OCI-LY7 (cell line): Measurements from ENCODE around the gene BICRAL. TPM values are rescaled to one million over a fixed set of nuclear protein-coding genes. Genes with fewer than 3 reads are reported as not detected.
A peak's percentile ranks its signal among the peaks of the same experiment; 100 is the strongest.

Experiments used
- BruUV-seq: library from RNA; stranded (reverse); fragments of 400-500 nt; replicated peaks from 2 replicates; lab custom pipeline; 2021; lab: Mats Ljungman, UMichigan
- CTCF ChIA-PET: fragments of 300-600 bp; sonication (Branson Sonifier 250); formaldehyde crosslinking; loops from one replicate; lab custom pipeline; 2022; ENCODE audit warnings: antibody characterized with exemption; ENCODE audit not compliant: unreplicated experiment; lab: Charles Lee
- POLR2A ChIA-PET: fragments of 300-600 bp; sonication (Branson Sonifier 250); formaldehyde crosslinking; loops from one replicate; lab custom pipeline; 2022; ENCODE audit warnings: antibody characterized with exemption; lab: Charles Lee
- DNase-seq: peaks from one replicate; pipeline ENCODE4 v3.0.0-alpha.2; 2015; ENCODE audit warnings: low spot score
- H2AFZ ChIP-seq: fragments of 200-600 bp; sonication (generic), shearing (Covaris generic); 2 replicates; pipeline ENCODE4 v1.6.1; 2014; ENCODE audit warnings: mild to moderate bottlenecking, antibody characterized with exemption, low read length, moderate library complexity
- H3K27ac ChIP-seq: fragments of 200-600 bp; sonication (generic); 2 replicates; pipeline ENCODE4 v1.5.1; 2014; ENCODE audit warnings: mixed run types, low read depth, mild to moderate bottlenecking, moderate library complexity, low read length, inconsistent platforms; ENCODE audit not compliant: poor library complexity, severe bottlenecking
- H3K36me3 ChIP-seq: fragments of 200-600 bp; sonication (generic); 2 replicates; pipeline ENCODE4 v1.6.1; 2014; ENCODE audit warnings: mild to moderate bottlenecking, antibody characterized with exemption, low read length, moderate library complexity, mixed read lengths; ENCODE audit not compliant: insufficient read depth
- H3K4me1 ChIP-seq: fragments of 200-600 bp; sonication (generic); 2 replicates; pipeline ENCODE4 v1.5.1; 2014; ENCODE audit warnings: mild to moderate bottlenecking, low read length; ENCODE audit not compliant: insufficient read depth, poor library complexity, severe bottlenecking
- H3K4me2 ChIP-seq: fragments of 200-600 bp; sonication (generic); 2 replicates; pipeline ENCODE4 v1.6.1; 2014; ENCODE audit warnings: mild to moderate bottlenecking, low read length
- H3K4me3 ChIP-seq: fragments of 200-600 bp; sonication (generic); 2 replicates; pipeline ENCODE4 v1.5.1; 2014; ENCODE audit warnings: mild to moderate bottlenecking, low read depth, low read length; ENCODE audit not compliant: poor library complexity, severe bottlenecking
- H3K79me2 ChIP-seq: fragments of 200-600 bp; sonication (generic); 2 replicates; pipeline ENCODE4 v1.6.1; 2016; ENCODE audit warnings: low read depth, mild to moderate bottlenecking, low read length, moderate library complexity, mixed read lengths; ENCODE audit not compliant: insufficient read depth
- H3K9me2 ChIP-seq: fragments of 200-600 bp; sonication (generic); 2 replicates; pipeline ENCODE4 v1.6.1; 2016; ENCODE audit warnings: mild to moderate bottlenecking, low read length, mixed read lengths; ENCODE audit not compliant: insufficient read depth
- H3K9me3 ChIP-seq: fragments of 200-600 bp; sonication (generic); 2 replicates; pipeline ENCODE4 v1.6.1; 2014; ENCODE audit warnings: mild to moderate bottlenecking, mixed run types, low read length, mixed read lengths
- H4K20me1 ChIP-seq: fragments of 200-600 bp; sonication (generic); 2 replicates; pipeline ENCODE4 v1.6.1; 2014; ENCODE audit warnings: mild to moderate bottlenecking, antibody characterized with exemption, low read length, moderate library complexity, mixed read lengths; ENCODE audit not compliant: insufficient read depth
- CTCF ChIP-seq: fragments of 200-600 bp; sonication (generic); conservative IDR thresholded peaks from 2 replicates; pipeline ENCODE4 v1.5.1; 2014; ENCODE audit warnings: mild to moderate bottlenecking, antibody characterized with exemption, low read length, moderate library complexity, mixed read lengths
- EZH2phosphoT487 ChIP-seq: fragments of 200-600 bp; sonication (generic); IDR thresholded peaks from 2 replicates; pipeline ENCODE4 v1.6.1; 2018; ENCODE audit warnings: low read depth, borderline replicate concordance, mild to moderate bottlenecking, mixed run types, antibody characterized with exemption, low read length, moderate library complexity, mixed read lengths
- intact Hi-C: fragments of 100-400 bp; cut with micrococcal nuclease; formaldehyde crosslinking; loops from one replicate; pipeline ENCODE4 v1.10.0; 2022; ENCODE audit not compliant: unreplicated experiment
- total RNA-seq, 2 experiments: library from RNA; depleted of rRNA in 1 of 2; stranded (reverse); fragments of >200 nt in 1 of 2; shearing (Covaris generic) in 1 of 2; gene quantifications; 2 replicates each; pipeline ENCODE4 v1.2.3, GENCODE V29; 2014 to 2022

Gene BICRAL
- total RNA-seq, 2 experiments from 2014 or later = 10.3 to 25.7 TPM

- ChIA-PET POLR2A (interaction anchor here (0.7 to 27.1 kb wide), 3 partner anchors 12 to 222 kb away, joined by 7 to 494 read pairs (median 67); partner anchors contain the start of gene TBCC), CTCF (interaction anchor here (0.6 kb wide), 1 partner anchor 97 kb away, joined by 3 read pairs; no protein-coding TSS in a partner anchor)
- DNase-seq = peak; percentile 74
- no peak for TF ChIP-seq EZH2phosphoT487
- no peak for TF ChIP-seq CTCF
- no TSS peak for BruUV-seq
- H3K9me2 ChIP-seq = no peaks in the 10 kb centered on the region
- peaks cover 5% of the 10 kb centered on the region for H4K20me1 ChIP-seq
- H3K9me3 ChIP-seq = no peaks in the 10 kb centered on the region
- peaks cover 68% of the 10 kb centered on the region for H3K4me1 ChIP-seq
- peak overlapping the region; percentile 85 for H3K4me2 ChIP-seq
- intact Hi-C loops = loop anchor here (1.0 to 2.0 kb wide), 3 partner anchors 11 to 96 kb away; partner anchors contain the start of genes RPL7L1 and TBCC
- H3K79me2 ChIP-seq = peaks cover 86% of the 10 kb centered on the region
- H3K27ac ChIP-seq = peak overlapping the region; percentile 92
- H3K4me3 ChIP-seq = peak overlapping the region; percentile 75
- H2AFZ ChIP-seq = no peak overlapping the region
- peaks cover 41% of the 10 kb centered on the region for H3K36me3 ChIP-seq
Measured at GRCh38 chr6:42782689-42783176, 881 bp downstream of the BICRAL start.

- Histone ChIP-seq H3K79me2 (peaks cover 86% of the 10 kb centered on the region), H3K36me3 (peaks cover 46% of the 10 kb centered on the region), H3K9me3 (no peaks in the 10 kb centered on the region), H3K4me2 (peak overlapping the region; percentile 85), H3K9me2 (no peaks in the 10 kb centered on the region), H3K27ac (peak overlapping the region; percentile 92), H3K4me1 (peaks cover 63% of the 10 kb centered on the region), H2AFZ (no peak overlapping the region), H3K4me3 (peak overlapping the region; percentile 75), H4K20me1 (peaks cover 5% of the 10 kb centered on the region)
- peak; percentile 78 for DNase-seq
- BruUV-seq = no TSS peak
- intact Hi-C loops = loop anchor here (1.0 to 2.0 kb wide), 3 partner anchors 12 to 95 kb away; partner anchors contain the start of genes RPL7L1 and TBCC
- TF ChIP-seq EZH2phosphoT487 (no peak), CTCF (no peak)
- POLR2A ChIA-PET = interaction anchor here (0.7 to 27.1 kb wide), 3 partner anchors 13 to 1578 kb away, joined by 3 to 494 read pairs (median 67); partner anchors contain the start of gene TBCC
- CTCF ChIA-PET = interaction anchor here (0.6 kb wide), 1 partner anchor 97 kb away, joined by 3 read pairs; no protein-coding TSS in a partner anchor
Measured at GRCh38 chr6:42783177-42783875, 1.5 kb downstream of the BICRAL start.
